ENCODE measurements around the gene BCL7C.

BCL7C gene

DNA sequence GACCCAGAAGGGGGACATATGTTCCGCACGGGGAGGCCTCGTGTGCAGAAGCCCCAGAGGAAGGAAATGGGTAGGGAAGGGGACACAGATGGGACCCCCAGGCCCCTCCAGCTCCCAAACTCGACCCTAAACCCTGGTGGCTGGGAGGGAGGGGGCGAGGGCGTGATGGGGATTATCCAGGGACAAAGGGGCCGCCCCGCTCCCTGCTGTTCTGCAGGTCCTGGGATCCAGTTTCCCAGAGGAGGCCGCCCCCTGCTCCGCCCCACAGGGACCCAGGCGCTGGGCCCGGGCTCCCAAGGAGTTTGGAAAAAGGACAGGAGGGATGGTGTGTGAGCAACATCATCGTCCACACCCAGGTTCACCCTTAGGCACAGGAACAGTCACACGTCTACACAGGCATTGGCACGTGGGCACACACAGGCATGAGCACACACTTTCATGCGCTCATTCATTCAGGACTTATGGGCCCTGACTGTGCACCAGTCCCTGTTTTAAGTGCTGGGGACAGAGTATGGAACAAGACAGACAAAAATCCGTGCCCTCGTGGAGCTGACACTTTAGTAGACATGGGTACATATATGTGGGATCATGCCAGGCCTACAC lies 16.7 kb upstream of the BCL7C start:
- no peak for DNase-seq (ENCODE audit: extremely low read depth, low read depth)
- TF ChIP-seq, protein P1, sequence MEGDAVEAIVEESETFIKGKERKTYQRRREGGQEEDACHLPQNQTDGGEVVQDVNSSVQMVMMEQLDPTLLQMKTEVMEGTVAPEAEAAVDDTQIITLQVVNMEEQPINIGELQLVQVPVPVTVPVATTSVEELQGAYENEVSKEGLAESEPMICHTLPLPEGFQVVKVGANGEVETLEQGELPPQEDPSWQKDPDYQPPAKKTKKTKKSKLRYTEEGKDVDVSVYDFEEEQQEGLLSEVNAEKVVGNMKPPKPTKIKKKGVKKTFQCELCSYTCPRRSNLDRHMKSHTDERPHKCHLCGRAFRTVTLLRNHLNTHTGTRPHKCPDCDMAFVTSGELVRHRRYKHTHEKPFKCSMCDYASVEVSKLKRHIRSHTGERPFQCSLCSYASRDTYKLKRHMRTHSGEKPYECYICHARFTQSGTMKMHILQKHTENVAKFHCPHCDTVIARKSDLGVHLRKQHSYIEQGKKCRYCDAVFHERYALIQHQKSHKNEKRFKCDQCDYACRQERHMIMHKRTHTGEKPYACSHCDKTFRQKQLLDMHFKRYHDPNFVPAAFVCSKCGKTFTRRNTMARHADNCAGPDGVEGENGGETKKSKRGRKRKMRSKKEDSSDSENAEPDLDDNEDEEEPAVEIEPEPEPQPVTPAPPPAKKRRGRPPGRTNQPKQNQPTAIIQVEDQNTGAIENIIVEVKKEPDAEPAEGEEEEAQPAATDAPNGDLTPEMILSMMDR (IDR thresholded peaks at IDR 0.05; ENCODE audit: low read depth, low read length): no peak

DNA sequence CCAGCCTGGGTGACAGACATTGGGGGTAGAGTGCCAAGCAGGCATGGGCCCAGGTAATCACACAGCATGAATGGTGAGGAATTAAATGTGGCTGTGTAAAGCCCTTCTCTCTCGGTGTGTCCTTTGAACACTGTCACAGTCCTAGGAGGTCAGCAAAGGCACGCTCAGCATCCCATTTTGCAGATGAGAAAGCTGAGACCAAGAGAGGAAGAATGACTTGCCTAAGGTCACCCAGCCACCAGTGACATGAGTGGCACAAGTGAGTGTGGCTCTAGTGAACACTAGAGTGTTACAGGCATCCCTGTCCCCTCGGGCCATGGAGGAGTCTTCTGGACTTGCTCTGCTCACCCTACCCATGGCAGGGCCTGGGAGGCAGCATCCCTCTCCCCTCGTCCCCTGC lies 13.2 kb upstream of the BCL7C start:
- no peak for DNase-seq (ENCODE audit: extremely low read depth, low read depth)
- TF ChIP-seq, protein P1 (IDR thresholded peaks at IDR 0.05; ENCODE audit: low read depth, low read length): no peak

DNA sequence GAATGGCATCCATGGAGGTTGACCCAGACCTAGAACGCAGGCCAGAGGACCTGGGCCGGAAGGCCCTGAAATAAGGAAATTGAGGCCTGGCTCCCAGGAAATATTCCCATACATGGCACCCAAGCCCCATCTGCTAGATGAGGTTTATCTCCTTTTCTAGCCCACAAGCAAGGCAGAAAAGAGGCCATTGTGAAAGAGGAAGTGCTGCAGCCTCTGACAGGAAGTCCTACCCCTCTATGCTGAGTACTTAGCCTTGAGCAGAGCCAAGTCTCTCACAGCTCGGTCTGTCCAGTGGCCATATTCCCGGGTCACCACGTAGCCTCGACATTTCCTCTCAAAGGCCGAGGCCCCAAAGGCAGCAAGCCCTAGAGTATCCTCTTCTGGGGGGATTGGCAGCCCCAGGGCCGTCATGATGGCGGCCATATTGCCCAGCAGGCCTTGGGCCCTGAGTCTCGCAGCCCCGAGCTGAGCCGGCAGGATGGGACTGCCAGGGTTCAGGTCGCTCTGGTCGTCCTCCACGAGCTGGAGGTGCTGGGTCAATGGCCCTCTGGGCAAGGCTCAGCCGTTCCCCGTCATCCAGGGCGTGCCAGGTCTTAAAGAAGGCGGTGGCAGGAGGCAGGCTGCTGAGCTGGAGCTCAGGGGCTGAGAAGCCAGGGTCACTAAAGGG lies 10.4 kb upstream of the BCL7C start:
- TF ChIP-seq, protein P1 (IDR thresholded peaks at IDR 0.05; ENCODE audit: low read depth, low read length): no peak
- DNase-seq (ENCODE audit: extremely low read depth, low read depth): no peak

DNA sequence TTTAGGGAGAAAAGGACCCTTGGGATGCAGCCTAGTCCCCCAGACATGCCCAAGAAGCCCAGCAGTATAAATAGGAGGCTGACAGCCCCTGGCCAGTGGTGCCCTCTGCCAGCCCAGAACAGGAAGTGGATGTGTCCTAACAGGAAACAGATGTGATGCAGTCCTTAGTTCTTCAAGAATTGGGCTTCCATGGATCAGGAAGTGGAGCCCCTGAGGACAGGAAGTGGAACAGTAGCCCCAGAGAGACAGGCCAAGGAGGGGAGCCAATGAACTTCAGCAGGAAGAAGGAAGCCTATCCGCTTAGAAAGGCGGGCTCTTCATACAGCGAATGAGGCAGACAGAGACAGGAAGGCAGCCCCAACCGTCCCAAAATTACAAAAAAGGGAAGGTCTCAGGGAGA lies 9.7 kb upstream of the BCL7C start:
- TF ChIP-seq, protein P1 (IDR thresholded peaks at IDR 0.05; ENCODE audit: low read depth, low read length): no peak; the same call in 1 of the 2 replicates
- no peak for DNase-seq (ENCODE audit: extremely low read depth, low read depth)

DNA sequence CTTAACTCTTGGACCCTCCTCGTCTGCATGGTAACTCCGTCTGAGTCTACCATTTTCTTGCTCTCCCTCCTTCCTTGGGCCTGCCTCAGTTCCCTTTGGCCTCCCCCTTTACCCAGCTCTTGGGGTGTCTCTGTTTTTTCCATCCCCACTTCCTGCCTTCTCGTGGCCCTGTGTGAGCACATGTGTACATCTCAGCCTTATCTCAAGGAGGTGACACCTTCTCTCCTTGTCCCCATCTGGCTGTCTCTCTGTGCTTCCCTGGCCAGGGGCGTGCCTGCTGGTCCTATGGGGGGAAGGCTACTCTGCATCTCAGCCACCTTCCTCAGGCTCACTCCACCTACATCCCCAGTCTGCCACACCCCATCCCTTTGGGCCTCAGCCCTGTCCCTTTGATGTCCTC lies 9.1 kb upstream of the BCL7C start:
- no peak for DNase-seq (ENCODE audit: extremely low read depth, low read depth)
- TF ChIP-seq, protein P1 (IDR thresholded peaks at IDR 0.05; ENCODE audit: low read depth, low read length): no peak

DNA sequence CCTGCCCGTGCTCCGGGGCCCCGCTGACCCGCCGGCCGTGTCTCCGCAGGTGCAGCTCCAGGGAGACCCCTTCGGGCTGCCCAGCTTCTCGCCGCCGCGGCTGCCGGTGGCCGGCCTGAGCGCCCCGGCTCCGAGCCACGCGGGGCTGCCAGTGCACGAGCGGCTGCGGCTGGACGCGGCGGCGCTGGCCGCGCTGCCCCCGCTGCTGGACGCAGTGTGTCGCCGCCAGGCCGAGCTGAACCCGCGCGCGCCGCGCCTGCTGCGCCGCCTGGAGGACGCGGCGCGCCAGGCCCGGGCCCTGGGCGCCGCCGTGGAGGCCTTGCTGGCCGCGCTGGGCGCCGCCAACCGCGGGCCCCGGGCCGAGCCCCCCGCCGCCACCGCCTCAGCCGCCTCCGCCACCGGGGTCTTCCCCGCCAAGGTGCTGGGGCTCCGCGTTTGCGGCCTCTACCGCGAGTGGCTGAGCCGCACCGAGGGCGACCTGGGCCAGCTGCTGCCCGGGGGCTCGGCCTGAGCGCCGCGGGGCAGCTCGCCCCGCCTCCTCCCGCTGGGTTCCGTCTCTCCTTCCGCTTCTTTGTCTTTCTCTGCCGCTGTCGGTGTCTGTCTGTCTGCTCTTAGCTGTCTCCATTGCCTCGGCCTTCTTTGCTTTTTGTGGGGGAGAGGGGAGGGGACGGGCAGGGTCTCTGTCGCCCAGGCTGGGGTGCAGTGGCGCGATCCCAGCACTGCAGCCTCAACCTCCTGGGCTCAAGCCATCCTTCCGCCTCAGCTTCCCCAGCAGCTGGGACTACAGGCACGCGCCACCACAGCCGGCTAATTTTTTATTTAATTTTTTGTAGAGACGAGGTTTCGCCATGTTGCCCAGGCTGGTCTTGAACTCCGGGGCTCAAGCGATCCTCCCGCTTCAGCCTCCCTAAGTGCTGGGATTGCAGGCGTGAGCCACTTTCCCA lies 8.4 kb upstream of the BCL7C start:
- TF ChIP-seq, protein P1 (IDR thresholded peaks at IDR 0.05; ENCODE audit: low read depth, low read length): no peak; the same call in 1 of the 2 replicates
- DNase-seq (ENCODE audit: extremely low read depth, low read depth): no peak

Data from AG09319 (cell line).